Fibroblast of lung (primary cell): ENCODE data around the gene FZR1.

Experiments used
- CTCF ChIP-seq, 2 donors: IDR thresholded peaks in 1 of 2; conservative IDR thresholded peaks in 1 of 2; 1 replicate in 1 of 2; 2 replicates in 1 of 2; pipeline ENCODE4 v1.5.1; 2011 to 2012; ENCODE audit warnings: low read length in 2 of 2, control low read depth in 1 of 2, inconsistent platforms in 1 of 2, low read depth in 1 of 2, mild to moderate bottlenecking in 1 of 2
- EZH2 ChIP-seq: IDR thresholded peaks from 2 replicates; pipeline ENCODE4 v1.5.1; 2012; ENCODE audit warnings: low read length, control low read depth, mild to moderate bottlenecking; ENCODE audit errors: missing control alignments

GRCh38 chr19:3535981-3536380 is 29.9 kb downstream of the FZR1 start:
- TF ChIP-seq CTCF (conservative IDR thresholded peaks at IDR 0.05 in 1 of 2, IDR thresholded peaks at IDR 0.05 in 1 of 2; ENCODE audit: low read depth in 1 of 2, low read length in 2 of 2) = no peak
- no peak for TF ChIP-seq EZH2
